ENCODE measurements around the gene PRRC1. TPM values are rescaled to one million over a fixed set of nuclear protein-coding genes. Genes with fewer than 3 reads are reported as not detected.

PRRC1 gene
- total RNA-seq, 3 donors from 2014 or later: 45.0 to 72.1 (median 63.0) TPM

- no peak for TF ChIP-seq CTCF (IDR thresholded peaks at IDR 0.05)
- H3K9me3 ChIP-seq: no peaks in the 10 kb centered on the region
- ATAC-seq: no peak
- DNase-seq: no peak
- intact Hi-C loops (cut with DNase I, micrococcal nuclease): no loop called here
- no peaks in the 10 kb centered on the region for H3K4me1 ChIP-seq (ENCODE audit: low read depth)
- H3K4me3 ChIP-seq: no peak overlapping the region
- H3K36me3 ChIP-seq (ENCODE audit: low read depth): no peaks in the 10 kb centered on the region
These were observed 66.4 kb downstream of the PRRC1 start for GRCh38 chr5:127583866-127584265.

GRCh38 chr5:127585661-127586060, 68.2 kb downstream of the PRRC1 start:
- TF ChIP-seq CTCF (IDR thresholded peaks at IDR 0.05): no peak
- DNase-seq (no peak), ATAC-seq (no peak)
- no peaks in the 10 kb centered on the region for H3K4me1 ChIP-seq (ENCODE audit: low read depth)
- H3K4me3 ChIP-seq: no peak overlapping the region
- H3K9me3 ChIP-seq: no peaks in the 10 kb centered on the region
- no peaks in the 10 kb centered on the region for H3K36me3 ChIP-seq (ENCODE audit: low read depth)
- intact Hi-C loops (cut with DNase I, micrococcal nuclease): no loop called here

- no peaks in the 10 kb centered on the region for H3K36me3 ChIP-seq (ENCODE audit: low read depth)
- TF ChIP-seq CTCF (IDR thresholded peaks at IDR 0.05): no peak
- no peak overlapping the region for H3K4me3 ChIP-seq
- DNase-seq: no peak
- no peaks in the 10 kb centered on the region for H3K9me3 ChIP-seq
- intact Hi-C loops (cut with DNase I, micrococcal nuclease): no loop called here
- ATAC-seq: no peak
- H3K4me1 ChIP-seq (ENCODE audit: low read depth): no peaks in the 10 kb centered on the region
These were observed 68.8 kb downstream of the PRRC1 start for GRCh38 chr5:127586066-127586770.

- TF ChIP-seq CTCF (IDR thresholded peaks at IDR 0.05): no peak
- Histone ChIP-seq H3K36me3 (ENCODE audit: low read depth) (no peaks in the 10 kb centered on the region), H3K4me3 (no peak overlapping the region), H3K9me3 (no peaks in the 10 kb centered on the region), H3K4me1 (ENCODE audit: low read depth) (no peaks in the 10 kb centered on the region)
- DNase-seq (no peak), ATAC-seq (no peak)
- intact Hi-C loops (cut with DNase I, micrococcal nuclease): no loop called here
These were observed 69.4 kb downstream of the PRRC1 start for GRCh38 chr5:127586811-127587210.

- no peak for DNase-seq
- Histone ChIP-seq H3K4me3 (no peak overlapping the region), H3K9me3 (no peaks in the 10 kb centered on the region), H3K4me1 (ENCODE audit: low read depth) (no peaks in the 10 kb centered on the region), H3K36me3 (ENCODE audit: low read depth) (no peaks in the 10 kb centered on the region)
- peak; percentile 55 for ATAC-seq
- intact Hi-C loops (cut with DNase I, micrococcal nuclease): no loop called here
- TF ChIP-seq CTCF (IDR thresholded peaks at IDR 0.05): no peak
These were observed 69.9 kb downstream of the PRRC1 start for GRCh38 chr5:127587246-127587917.
